Adipose tissue (tissue), 3 donors: ENCODE results near the gene ELP5. TPM values are rescaled to one million over a fixed set of nuclear protein-coding genes. Genes with fewer than 3 reads are reported as not detected.

Experiments used
- H3K27ac ChIP-seq: one replicate; pipeline ENCODE4 v1.5.1; 2013; ENCODE audit warnings: low read depth, low read length
- whole genome bisulfite sequencing, 3 donors: extraction: QIAGEN DNeasy Blood & Tissue Kit; methylation state at CpG; one replicate each; pipeline ENCODE4 v1.1.7; 2013; 5-methylcytosine and 5-hydroxymethylcytosine counted together
- polyA plus RNA-seq, 3 donors: library from polyadenylated mRNA; stranded (reverse); fragments of 200-250 nt; gene quantifications; one replicate each; pipeline ENCODE4 v1.2.3, GENCODE V29; 2013
- donor health status: healthy with polysubstance abuse.
- donor health status: Bipolar disorder and iron deficiency.
- donor health status: healthy.

ELP5 gene
- polyA plus RNA-seq, 3 donors, result 19.0 to 64.1 (median 40.3) TPM

- H3K27ac ChIP-seq, result no peak overlapping the region
- 93 to 95% (median 94%) methylated on average over 19 of the region's 19 CpGs for WGBS, 3 donors
Observed at GRCh38 chr17:7229504-7229903, 22.5 kb upstream of the ELP5 start.

DNA sequence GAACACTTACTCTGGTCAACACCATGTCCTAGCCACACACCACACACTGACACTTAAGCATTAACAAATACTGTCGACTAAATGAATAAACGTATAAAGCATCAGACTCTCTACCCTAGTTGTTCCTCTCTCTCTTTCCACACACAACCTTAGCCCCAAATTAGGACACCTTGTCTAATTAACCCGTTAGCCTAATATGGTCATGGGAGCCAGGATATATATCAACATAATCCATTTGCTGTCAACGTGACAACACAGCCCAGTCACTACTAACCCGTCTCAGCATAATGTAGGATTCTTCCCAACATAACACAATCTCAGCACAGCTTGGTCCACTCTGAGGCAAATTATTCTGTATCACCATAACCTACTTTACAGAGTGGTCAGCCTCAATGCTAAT, 19.9 kb upstream of the ELP5 start:
- no peak overlapping the region for H3K27ac ChIP-seq
- 79 to 84% (median 80%) methylated on average over 5 of the region's 5 CpGs for WGBS, 3 donors

GRCh38 chr17:7233701-7234082, 18.3 kb upstream of the ELP5 start:
- H3K27ac ChIP-seq, result no peak overlapping the region
- WGBS, 3 donors, result 1% methylated on average over 9 of the region's 9 CpGs

GRCh38 chr17:7234083-7234951, 17.7 kb upstream of the ELP5 start, which contains the start of gene DVL2:
TSS of gene DVL2 (minus strand) at chr17:7234517. CDS start at chr17:7234262, 255 bp downstream.
- 0 to 1% (median 1%) methylated on average over 58 to 72 of the region's 72 CpGs for WGBS, 3 donors

DNA sequence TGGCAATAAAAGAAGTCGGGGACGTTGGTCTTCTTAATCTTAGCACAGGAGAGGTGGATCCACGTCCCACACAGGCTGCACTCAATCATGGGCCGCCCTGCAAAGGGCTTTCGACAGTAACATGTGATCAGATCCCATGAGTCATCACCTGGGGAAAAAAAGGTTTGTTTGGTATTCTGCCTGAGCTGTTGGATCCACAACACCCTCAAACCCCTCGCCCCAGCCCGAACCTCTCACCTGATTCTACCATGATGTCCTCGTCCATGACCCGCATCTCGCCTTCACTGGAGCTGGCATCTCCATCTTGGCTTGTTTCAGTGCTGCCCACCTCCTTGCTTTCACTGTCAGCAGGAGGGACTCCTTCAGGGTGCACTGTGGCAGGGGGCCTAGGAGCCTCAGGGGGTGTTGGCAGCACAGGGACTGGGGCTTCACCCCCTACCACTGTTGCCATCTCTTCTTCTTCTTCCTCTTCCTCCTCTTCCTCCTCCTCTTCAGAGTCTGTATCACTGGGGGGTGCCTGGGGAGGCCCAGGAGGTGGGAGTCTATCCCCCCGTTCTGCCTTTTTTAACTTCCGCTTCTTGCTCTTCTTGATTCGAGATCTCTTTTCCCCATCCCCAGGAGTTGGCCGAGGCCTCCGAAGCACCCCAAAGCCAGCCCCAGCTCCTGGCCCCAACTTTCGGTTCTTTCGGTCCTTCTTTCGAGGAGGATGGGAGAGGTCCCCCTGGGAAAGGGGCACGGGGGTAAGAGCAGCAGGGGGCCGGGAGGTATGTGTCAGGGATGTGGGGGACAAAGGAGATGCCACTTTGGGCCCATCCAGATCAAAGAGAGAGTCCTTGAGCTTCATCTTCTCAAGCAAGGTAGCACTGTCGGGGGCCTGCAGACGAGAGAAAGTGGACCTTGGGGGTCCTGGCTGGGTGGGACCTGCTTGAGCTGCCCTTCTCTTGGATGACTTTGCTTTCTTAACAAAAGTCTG, 16.0 kb upstream of the ELP5 start:
- no peak overlapping the region for H3K27ac ChIP-seq
- 79 to 87% (median 86%) methylated on average over 22 of the region's 22 CpGs for WGBS, 3 donors

More at GRCh38 chr17:7234083-7234951, 17.7 kb upstream of the ELP5 start, which contains the start of gene DVL2:
- H3K27ac ChIP-seq, result no peak within 1 kb of the TSS

- no peak overlapping the region for H3K27ac ChIP-seq
- 85 to 91% (median 87%) methylated on average over 6 of the region's 6 CpGs for WGBS, 3 donors
Observed at GRCh38 chr17:7236808-7237207, 15.2 kb upstream of the ELP5 start.

DNA sequence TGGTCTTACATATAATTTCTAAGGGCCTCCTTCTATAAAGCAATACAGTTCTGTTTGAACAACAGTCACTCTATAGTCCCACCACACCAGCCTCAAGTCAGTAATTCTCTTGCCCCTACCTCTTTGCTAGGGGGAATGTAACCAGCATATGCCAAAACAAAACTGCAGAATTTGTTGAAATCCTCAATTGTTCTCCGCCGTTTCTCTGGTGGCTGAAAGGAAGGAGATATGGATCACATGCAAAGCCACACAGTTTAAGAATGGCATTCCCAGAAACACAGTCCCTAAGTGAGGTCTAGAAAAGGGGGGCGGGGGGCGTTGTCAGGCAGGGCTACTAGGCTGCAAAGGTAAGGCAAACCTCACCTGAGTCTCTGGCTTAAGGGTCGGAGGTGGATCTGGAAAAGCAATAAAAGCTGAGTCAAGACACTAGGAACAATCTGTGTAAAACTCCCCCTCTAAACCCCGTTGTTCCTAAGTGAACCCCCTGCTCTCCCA, 14.7 kb upstream of the ELP5 start:
- 16 to 26% (median 22%) methylated on average over 6 of the region's 6 CpGs for WGBS, 3 donors
- H3K27ac ChIP-seq, result peak overlapping the region; percentile 32

GRCh38 chr17:7237761-7238419, 14.1 kb upstream of the ELP5 start:
- 1% methylated on average over 37 to 66 of the region's 73 CpGs for WGBS, 3 donors
- H3K27ac ChIP-seq, result peak overlapping the region; percentile 32

- peak overlapping the region; percentile 80 for H3K27ac ChIP-seq
- 0% methylated on average over 20 to 39 of the region's 39 CpGs for WGBS, 3 donors
Observed at GRCh38 chr17:7238420-7239090, 13.5 kb upstream of the ELP5 start.

- 0 to 1% (median 0%) methylated on average over 49 to 72 of the region's 72 CpGs for WGBS, 3 donors
- H3K27ac ChIP-seq, result peak within 1 kb of the TSS; percentile 80
Observed at GRCh38 chr17:7239091-7240027, 12.7 kb upstream of the ELP5 start, which contains the start of gene PHF23. TSS of gene PHF23 (minus strand) at chr17:7239457. CDS start at chr17:7239279, 178 bp downstream.

DNA sequence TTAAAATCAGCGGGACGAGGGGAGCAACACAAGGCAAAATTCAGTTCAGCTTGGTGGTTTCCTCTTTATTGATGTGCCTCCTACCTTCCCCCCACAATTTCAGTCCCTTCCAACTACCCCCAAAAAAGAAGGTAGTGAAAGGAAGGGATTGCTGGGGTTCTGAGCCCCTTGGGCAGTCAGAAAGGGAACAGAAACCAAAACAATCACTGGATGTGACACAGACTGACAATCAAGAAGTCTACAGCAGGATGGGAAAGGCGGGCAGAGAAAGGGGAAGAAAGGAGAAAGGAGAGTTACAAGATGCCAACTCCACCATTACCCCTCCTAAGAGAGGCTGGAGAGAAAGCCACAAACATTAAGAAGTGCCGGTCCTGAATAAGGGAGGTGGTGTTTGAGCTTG, 11.6 kb upstream of the ELP5 start:
- WGBS, 3 donors, result 49 to 66% (median 52%) methylated on average over 4 of the region's 4 CpGs
- no peak overlapping the region for H3K27ac ChIP-seq

DNA sequence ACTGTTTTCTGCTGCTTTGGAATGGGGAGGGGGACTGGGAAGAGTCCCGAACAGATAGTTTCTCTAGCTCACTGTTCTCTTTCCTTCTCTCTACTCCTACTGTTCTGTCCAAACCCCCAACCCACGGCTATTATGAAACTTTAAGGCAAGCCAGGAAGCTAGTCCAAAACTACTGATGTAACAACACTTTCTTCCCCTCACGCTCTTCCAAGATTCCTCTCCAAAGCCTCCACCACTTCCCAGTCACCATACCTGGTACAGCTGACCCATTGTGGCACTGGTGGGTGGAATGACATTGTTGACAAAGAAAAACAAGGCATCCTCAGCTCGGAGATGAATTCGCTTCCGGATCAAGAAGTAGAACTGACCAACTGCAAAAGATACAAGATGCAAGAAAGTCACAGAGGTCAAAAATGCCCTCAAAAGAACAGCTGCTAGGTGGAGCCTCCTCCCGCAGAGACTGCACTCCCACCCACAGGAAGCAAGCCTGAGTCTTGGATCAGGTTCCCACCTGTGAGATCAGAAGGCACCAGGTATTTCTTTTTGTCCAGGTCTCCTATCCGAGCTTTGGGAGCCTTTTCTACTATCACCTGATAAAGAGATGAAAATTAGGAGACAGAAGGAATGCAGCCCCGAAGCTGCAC, 10.8 kb upstream of the ELP5 start:
- WGBS, 3 donors, result 25 to 30% (median 25%) methylated on average over 9 of the region's 9 CpGs
- no peak overlapping the region for H3K27ac ChIP-seq

DNA sequence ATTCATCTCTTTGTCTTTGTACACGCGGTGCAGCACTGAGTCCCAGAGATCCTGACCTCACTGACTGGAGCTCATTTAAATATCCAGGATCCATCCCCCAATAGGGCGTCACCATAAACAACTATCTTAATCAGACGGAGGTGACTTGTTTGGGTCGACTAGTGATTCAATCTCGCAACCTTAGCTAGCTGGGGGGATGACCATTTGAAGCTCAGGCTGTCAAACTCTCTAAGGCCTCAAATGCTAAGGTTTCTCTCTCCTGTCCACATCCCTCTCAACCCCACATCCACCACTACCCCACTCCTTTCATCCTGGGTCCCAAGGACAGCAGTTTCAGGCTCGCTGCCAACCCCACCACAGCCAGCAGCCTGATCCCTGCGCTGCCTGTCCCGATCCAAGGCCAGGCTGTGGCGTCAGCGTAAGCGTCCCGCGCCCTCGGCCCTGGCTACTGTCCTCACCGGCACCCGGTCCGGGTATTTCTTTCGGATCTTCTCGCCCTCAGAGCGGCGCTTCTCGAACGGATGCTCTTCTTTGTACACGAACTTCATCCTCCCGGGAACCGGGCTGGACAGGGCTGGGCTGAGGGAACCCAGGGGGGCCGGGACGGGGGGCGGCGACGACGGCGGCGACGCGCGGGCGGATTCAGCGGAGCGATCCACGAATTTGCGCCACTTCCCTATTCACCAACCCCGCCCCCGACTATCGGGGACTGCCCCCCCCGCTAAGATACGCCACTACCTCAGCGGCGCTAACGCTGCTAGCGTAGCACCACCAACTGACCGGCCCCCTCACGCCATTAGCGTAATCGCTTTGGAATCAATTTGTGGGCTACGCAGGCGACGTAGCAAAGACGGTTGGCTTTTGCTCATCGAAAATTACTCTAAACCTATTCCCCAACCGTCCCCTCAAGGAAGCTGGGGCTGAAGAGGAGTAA, 10.0 kb upstream of the ELP5 start, which contains the start of gene GABARAP:
Gene GABARAP (minus strand): TSS at position 667 of the 934 bp plus-strand sequence. CDS start 119 bp downstream, at position 548.
- 0 to 1% (median 0%) methylated on average over 59 to 62 of the region's 62 CpGs for WGBS, 3 donors
- H3K27ac ChIP-seq, result peak within 1 kb of the TSS; percentile 84

GRCh38 chr17:7242717-7243452, 9.1 kb upstream of the ELP5 start:
- WGBS, 3 donors, result 1% methylated on average over 49 of the region's 49 CpGs
- peak overlapping the region; percentile 84 for H3K27ac ChIP-seq

- peak overlapping the region; percentile 77 for H3K27ac ChIP-seq
- WGBS, 3 donors, result 24 to 49% (median 37%) methylated on average over 2 of the region's 2 CpGs
Observed at GRCh38 chr17:7243453-7243729, 8.6 kb upstream of the ELP5 start.
